ENCODE data around the gene IQCF2. TPM values are rescaled to one million over a fixed set of nuclear protein-coding genes. Genes with fewer than 3 reads are reported as not detected.

Gene IQCF2
- total RNA-seq, 3 donors from 2014 or later = not detected

- Histone ChIP-seq H3K36me3 (ENCODE audit: low read depth) (no peaks in the 10 kb centered on the region), H3K4me3 (no peak overlapping the region), H3K4me1 (ENCODE audit: low read depth) (peaks cover 4% of the 10 kb centered on the region), H3K9me3 (no peaks in the 10 kb centered on the region)
- intact Hi-C loops (cut with DNase I, micrococcal nuclease) = no loop called here
- no peak for DNase-seq
- ATAC-seq = no peak
- no peak for TF ChIP-seq CTCF (IDR thresholded peaks at IDR 0.05)
Observed at GRCh38 chr3:51904034-51904823, 42.8 kb downstream of the IQCF2 start.

GRCh38 chr3:51908026-51908425 is 46.6 kb downstream of the IQCF2 start:
- H3K4me3 ChIP-seq = no peak overlapping the region
- TF ChIP-seq CTCF (IDR thresholded peaks at IDR 0.05) = no peak
- no peaks in the 10 kb centered on the region for H3K36me3 ChIP-seq (ENCODE audit: low read depth)
- ATAC-seq = no peak
- intact Hi-C loops (cut with DNase I, micrococcal nuclease) = no loop called here
- no peak for DNase-seq
- no peaks in the 10 kb centered on the region for H3K4me1 ChIP-seq (ENCODE audit: low read depth)
- H3K9me3 ChIP-seq = no peaks in the 10 kb centered on the region

Other genes starting within 250 kb of the IQCF2 start
- 10 to 100 TPM; 53.2 to 73.6 (median 59.1) TPM for gene TEX264, start 190.4 kb upstream of the IQCF2 start, total RNA-seq
- gene GRM2, start 154.5 kb upstream of the IQCF2 start, total RNA-seq = under 1 TPM; 0.14 to 0.61 (median 0.22) TPM
- gene IQCF6, start 82.4 kb upstream of the IQCF2 start, total RNA-seq = not detected
- gene IQCF5, start 14.0 kb downstream of the IQCF2 start, total RNA-seq = not detected
- not detected for gene IQCF1, start 41.7 kb downstream of the IQCF2 start, total RNA-seq
- 10 to 100 TPM; 11.9 to 15.7 (median 15.3) TPM for gene RRP9, start 80.3 kb downstream of the IQCF2 start, total RNA-seq
- gene PARP3, start 80.7 kb downstream of the IQCF2 start, total RNA-seq = 10 to 100 TPM; 27.0 to 34.0 (median 29.2) TPM
- under 1 TPM in 1 of 3 donors, not detected in 2; 0.22 TPM for gene GPR62, start 93.8 kb downstream of the IQCF2 start, total RNA-seq
- 10 to 100 TPM; 17.8 to 41.9 (median 25.9) TPM for gene PCBP4, start 105.8 kb downstream of the IQCF2 start, total RNA-seq
- gene ABHD14B, start 112.4 kb downstream of the IQCF2 start, total RNA-seq = 10 to 100 TPM; 63.4 to 84.0 (median 81.0) TPM
- 10 to 100 TPM in 1 of 3 donors, 1 to 10 TPM in 2; 6.3 to 14.8 (median 9.1) TPM for gene ABHD14A, start 113.4 kb downstream of the IQCF2 start, total RNA-seq
- gene ACY1, start 121.9 kb downstream of the IQCF2 start, total RNA-seq = 100 to 1,000 TPM in 2 of 3 donors, 10 to 100 TPM in 1; 79.9 to 180 (median 133) TPM
- gene RPL29, start 134.3 kb downstream of the IQCF2 start, total RNA-seq = 100 to 1,000 TPM; 782 to 973 (median 946) TPM
- gene DUSP7, start 195.0 kb downstream of the IQCF2 start, total RNA-seq = 10 to 100 TPM in 1 of 3 donors, 1 to 10 TPM in 2; 6.9 to 12.3 (median 8.0) TPM